ENCODE results near the gene CHRNE. TPM values are rescaled to one million over a fixed set of nuclear protein-coding genes. Genes with fewer than 3 reads are reported as not detected.
A peak's percentile ranks its signal among the peaks of the same experiment; 100 is the strongest.

CHRNE gene
- polyA plus RNA-seq, 1 donor (not counting 4 experiments of a cell fraction or from before 2014, with no cell fraction given), result 0.04 TPM

DNA sequence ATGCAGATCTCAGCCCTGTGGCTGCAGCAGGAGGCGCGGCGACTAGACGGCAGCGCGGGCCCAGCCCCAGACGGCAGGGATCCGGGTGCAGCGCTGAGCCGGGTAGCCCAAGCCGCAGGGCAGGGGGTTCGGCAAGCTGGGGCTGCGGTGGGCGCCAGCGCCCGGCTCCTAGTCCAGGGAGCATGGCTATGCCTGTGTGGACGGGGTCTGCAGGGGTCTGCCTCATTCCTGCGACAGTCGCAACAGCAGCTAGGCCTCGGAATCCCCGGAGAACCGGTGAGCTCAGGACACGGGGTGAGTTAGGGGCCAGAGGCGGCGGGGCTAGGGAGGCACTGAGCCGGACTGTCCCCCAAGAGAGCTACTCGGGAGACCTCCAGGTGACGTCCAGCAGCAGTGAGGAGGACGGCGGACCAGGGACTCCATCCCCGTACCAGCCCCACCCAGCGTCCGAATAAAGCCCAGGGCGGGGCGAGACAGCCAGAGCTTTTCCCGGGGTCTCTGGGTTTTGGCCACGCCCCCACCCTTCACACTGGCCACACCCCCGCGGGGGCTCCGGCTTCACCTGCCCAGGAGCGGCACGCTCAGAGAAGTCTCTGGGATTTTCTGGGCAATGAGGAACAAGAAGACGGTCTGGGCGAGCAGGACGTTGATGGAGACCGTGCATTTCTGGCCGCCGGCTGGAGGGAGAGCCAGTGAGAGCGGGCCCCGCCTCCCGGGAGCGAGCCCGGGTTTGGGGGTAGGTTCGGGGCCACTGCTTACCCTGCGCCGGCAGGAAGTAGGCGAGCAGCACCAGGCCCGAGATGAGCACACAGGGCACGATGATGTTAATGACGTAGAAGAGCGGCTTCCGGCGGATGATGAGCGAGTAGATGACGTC, 2.4 kb downstream of the CHRNE start:
- dilution Hi-C loops (cut with MboI; ENCODE audit: extremely low pct_ligation_motif_present, low sequenced_read_pairs), result no loop called here
- H3K9me1 ChIP-seq (ENCODE audit: control insufficient read depth, extremely low read depth, insufficient read depth, low read length), result no peaks in the 10 kb centered on the region
- H3K4me1 ChIP-seq (ENCODE audit: control insufficient read depth, extremely low read depth, insufficient read depth, low read length), result peaks cover 16% of the 10 kb centered on the region
- DNase-seq (ENCODE audit: low read depth, low spot score) (no peak), FAIRE-seq (no peak)
- H3K4me3 ChIP-seq (ENCODE audit: control insufficient read depth in 2 of 3, extremely low read depth in 1 of 3, insufficient read depth in 2 of 3, low read depth in 1 of 3, low read length in 3 of 3), result no peak overlapping the region
- H3K79me2 ChIP-seq (ENCODE audit: control insufficient read depth, insufficient read depth, low read length), result no peaks in the 10 kb centered on the region
- no peak overlapping the region for H3K9ac ChIP-seq (ENCODE audit: control insufficient read depth, extremely low read depth, insufficient read depth, low read length)
- no peak for TF ChIP-seq EZH2 (IDR thresholded peaks at IDR 0.05; ENCODE audit: low read length)
- TF ChIP-seq, protein P1, sequence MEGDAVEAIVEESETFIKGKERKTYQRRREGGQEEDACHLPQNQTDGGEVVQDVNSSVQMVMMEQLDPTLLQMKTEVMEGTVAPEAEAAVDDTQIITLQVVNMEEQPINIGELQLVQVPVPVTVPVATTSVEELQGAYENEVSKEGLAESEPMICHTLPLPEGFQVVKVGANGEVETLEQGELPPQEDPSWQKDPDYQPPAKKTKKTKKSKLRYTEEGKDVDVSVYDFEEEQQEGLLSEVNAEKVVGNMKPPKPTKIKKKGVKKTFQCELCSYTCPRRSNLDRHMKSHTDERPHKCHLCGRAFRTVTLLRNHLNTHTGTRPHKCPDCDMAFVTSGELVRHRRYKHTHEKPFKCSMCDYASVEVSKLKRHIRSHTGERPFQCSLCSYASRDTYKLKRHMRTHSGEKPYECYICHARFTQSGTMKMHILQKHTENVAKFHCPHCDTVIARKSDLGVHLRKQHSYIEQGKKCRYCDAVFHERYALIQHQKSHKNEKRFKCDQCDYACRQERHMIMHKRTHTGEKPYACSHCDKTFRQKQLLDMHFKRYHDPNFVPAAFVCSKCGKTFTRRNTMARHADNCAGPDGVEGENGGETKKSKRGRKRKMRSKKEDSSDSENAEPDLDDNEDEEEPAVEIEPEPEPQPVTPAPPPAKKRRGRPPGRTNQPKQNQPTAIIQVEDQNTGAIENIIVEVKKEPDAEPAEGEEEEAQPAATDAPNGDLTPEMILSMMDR (optimal IDR thresholded peaks at IDR 0.05 in 1 of 3, IDR thresholded peaks at IDR 0.05 in 1 of 3, conservative IDR thresholded peaks at IDR 0.05 in 1 of 3; ENCODE audit: extremely low read depth in 1 of 3, insufficient read depth in 2 of 3, low read length in 3 of 3), result no peak
- H2AFZ ChIP-seq (ENCODE audit: control insufficient read depth, low read length), result no peak overlapping the region
- no peak overlapping the region for H3K27ac ChIP-seq (ENCODE audit: control insufficient read depth, insufficient read depth, low read length)
- H3K4me2 ChIP-seq (ENCODE audit: control insufficient read depth, extremely low read depth, insufficient read depth, low read depth, low read length), result no peak overlapping the region
- H3K36me3 ChIP-seq (ENCODE audit: control insufficient read depth in 2 of 2, extremely low read depth in 1 of 2, insufficient read depth in 2 of 2, low read length in 2 of 2), result peaks cover 8 to 14% of the 10 kb centered on the region in 2 experiments
- peaks cover 15% of the 10 kb centered on the region for H4K20me1 ChIP-seq (ENCODE audit: control insufficient read depth, extremely low read depth, insufficient read depth, low read length)
- H3K9me3 ChIP-seq (ENCODE audit: control insufficient read depth, low read depth, low read length), result no peaks in the 10 kb centered on the region
- no peaks in the 10 kb centered on the region for H3K27me3 ChIP-seq (ENCODE audit: control insufficient read depth, extremely low read depth, insufficient read depth, low read length)

DNA sequence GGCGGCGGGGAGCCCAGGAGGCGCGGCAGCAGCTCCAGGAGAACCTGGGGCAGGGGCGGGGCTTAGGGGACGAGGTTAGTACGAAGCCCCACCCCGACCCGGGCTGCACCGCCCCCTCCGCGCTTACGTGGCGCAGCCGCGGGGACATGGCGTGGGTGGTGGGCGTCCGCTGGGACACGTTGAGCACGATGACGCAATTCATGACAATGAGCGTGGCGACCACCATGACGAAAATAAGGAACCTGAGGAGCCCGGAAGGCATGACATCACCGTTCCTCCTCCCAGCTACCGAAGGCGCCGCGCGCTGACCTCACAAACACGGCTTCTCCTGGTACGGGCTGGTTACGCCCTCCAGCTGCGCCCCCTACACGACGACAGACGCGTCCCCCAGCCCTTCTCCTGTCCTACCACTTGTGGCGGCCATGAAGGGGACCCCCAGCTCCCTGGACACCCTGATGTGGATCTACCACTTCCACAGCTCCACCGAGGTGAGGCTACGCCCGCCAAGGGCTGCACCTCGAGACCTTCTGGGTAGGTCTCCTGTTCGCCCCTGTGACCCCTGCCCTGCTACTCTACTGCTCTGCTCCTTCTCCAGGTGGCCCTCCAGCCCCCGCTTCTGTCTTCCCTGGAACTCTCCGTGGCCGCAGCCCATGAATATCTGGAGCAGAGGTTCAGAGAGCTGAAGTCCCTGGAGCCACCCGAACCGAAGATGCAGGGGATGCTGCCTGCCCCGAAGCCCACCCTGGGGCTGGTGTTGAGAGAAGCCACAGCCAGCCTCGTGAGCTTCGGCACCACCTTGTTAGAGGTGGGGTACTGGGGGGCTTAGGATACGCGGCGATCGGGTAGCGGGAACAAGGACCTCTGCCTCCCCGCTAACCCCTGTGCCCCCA, 3.3 kb downstream of the CHRNE start, which contains the start of gene C17orf107:
Gene C17orf107 (plus strand): TSS at position 196 of the 890 bp plus-strand sequence. CDS start 227 bp downstream, at position 423.
- H3K9me1 ChIP-seq (ENCODE audit: control insufficient read depth, extremely low read depth, insufficient read depth, low read length), result no peaks in the 10 kb centered on the region
- H3K79me2 ChIP-seq (ENCODE audit: control insufficient read depth, insufficient read depth, low read length), result no peaks in the 10 kb centered on the region
- no peak for FAIRE-seq
- H3K36me3 ChIP-seq (ENCODE audit: control insufficient read depth in 2 of 2, extremely low read depth in 1 of 2, insufficient read depth in 2 of 2, low read length in 2 of 2), result peaks cover 16 to 23% of the 10 kb centered on the region in 2 experiments
- no peak within 1 kb of the TSS for H3K27ac ChIP-seq (ENCODE audit: control insufficient read depth, insufficient read depth, low read length)
- peak within 1 kb of the TSS; percentile 64 for H3K4me2 ChIP-seq (ENCODE audit: control insufficient read depth, extremely low read depth, insufficient read depth, low read depth, low read length)
- H3K9me3 ChIP-seq (ENCODE audit: control insufficient read depth, low read depth, low read length), result no peaks in the 10 kb centered on the region
- H2AFZ ChIP-seq (ENCODE audit: control insufficient read depth, low read length), result peak within 1 kb of the TSS; percentile 30
- dilution Hi-C loops (cut with MboI; ENCODE audit: extremely low pct_ligation_motif_present, low sequenced_read_pairs), result no loop called here
- no peaks in the 10 kb centered on the region for H3K27me3 ChIP-seq (ENCODE audit: control insufficient read depth, extremely low read depth, insufficient read depth, low read length)
- peak within 1 kb of the TSS in 1 of 3 experiments; percentile 65 for H3K4me3 ChIP-seq (ENCODE audit: control insufficient read depth in 2 of 3, extremely low read depth in 1 of 3, insufficient read depth in 2 of 3, low read depth in 1 of 3, low read length in 3 of 3)
- TF ChIP-seq, protein P1 (optimal IDR thresholded peaks at IDR 0.05 in 1 of 3, IDR thresholded peaks at IDR 0.05 in 1 of 3, conservative IDR thresholded peaks at IDR 0.05 in 1 of 3; ENCODE audit: extremely low read depth in 1 of 3, insufficient read depth in 2 of 3, low read length in 3 of 3), result peak in 1 of 3 experiments; percentile 6
- TF ChIP-seq EZH2 (IDR thresholded peaks at IDR 0.05; ENCODE audit: low read length), result no peak
- DNase-seq (ENCODE audit: low read depth, low spot score), result peak; percentile 90
- peaks cover 15% of the 10 kb centered on the region for H4K20me1 ChIP-seq (ENCODE audit: control insufficient read depth, extremely low read depth, insufficient read depth, low read length)
- peak within 1 kb of the TSS; percentile 66 for H3K9ac ChIP-seq (ENCODE audit: control insufficient read depth, extremely low read depth, insufficient read depth, low read length)
- peaks cover 16% of the 10 kb centered on the region for H3K4me1 ChIP-seq (ENCODE audit: control insufficient read depth, extremely low read depth, insufficient read depth, low read length)

Data from keratinocyte (primary cell).